K562 (cell line): ENCODE data around the gene SYCP2. TPM values are rescaled to one million over a fixed set of nuclear protein-coding genes. Genes with fewer than 3 reads are reported as not detected.
A peak's percentile ranks its signal among the peaks of the same experiment; 100 is the strongest.

ENCODE experiments used
- ATAC-seq: fragments of 200-7000 bp; cut with Tn5 transposase; 3 replicates; pipeline ENCODE4 v1.9.1; 2020; ENCODE audit warnings: moderate library complexity
- BruUV-seq: library from RNA; stranded (reverse); fragments of 400-500 nt; replicated peaks from 2 replicates; lab custom pipeline; 2021; lab: Mats Ljungman, UMichigan
- CTCF ChIA-PET: fragments of 300-600 bp; formaldehyde crosslinking; extraction: SDS; loops from one replicate; lab custom pipeline; 2021; ENCODE audit warnings: low intra/inter-chr PET ratio; lab: Yijun Ruan, JAX
- POLR2A ChIA-PET: fragments of 300-600, 350-650 bp; sonication (Branson Sonifier 250); formaldehyde crosslinking; extraction: SDS; loops from one replicate; lab custom pipeline; 2021; ENCODE audit warnings: antibody characterized with exemption, inconsistent platforms; lab: Yijun Ruan, JAX
- DNase-seq, 4 experiments: peaks; one replicate each; pipeline versions ENCODE4 v3.0.0 to v3.0.0-alpha.2; 2011 to 2018; ENCODE audit warnings: low spot score in 3 of 4, mixed read lengths in 3 of 4; ENCODE audit errors: extremely low read depth in 1 of 4
- FAIRE-seq: peaks from 2 replicates; lab custom pipeline; 2011; peaks lifted over from hg19 to GRCh38; lab: Jason Lieb, UNC
- H2AFZ ChIP-seq: 2 replicates; pipeline ENCODE4 v1.6.0; 2011; ENCODE audit warnings: low read depth, low read length, control low read depth, inconsistent platforms
- H3K27ac ChIP-seq: fragments of 200-600 bp; 3 replicates; pipeline ENCODE4 v1.8.0; 2011; ENCODE audit warnings: low read depth, mild to moderate bottlenecking, control low read depth, inconsistent platforms, low read length, moderate library complexity, mixed read lengths; ENCODE audit errors: extremely low read depth
- H3K27me3 ChIP-seq, 2 experiments: fragments of 300-600 bp in 1 of 2; 2 replicates in 1 of 2; 3 replicates in 1 of 2; pipeline versions ENCODE4 v1.6.0 to v1.8.0; 2011; ENCODE audit warnings: inconsistent platforms in 2 of 2, low read length in 2 of 2, mild to moderate bottlenecking in 1 of 2, mixed read lengths in 1 of 2, moderate library complexity in 1 of 2; ENCODE audit not compliant: control insufficient read depth in 2 of 2, insufficient read depth in 2 of 2
- H3K36me3 ChIP-seq: fragments of 300-600 bp; 3 replicates; pipeline ENCODE4 v1.8.0; 2011; ENCODE audit warnings: mild to moderate bottlenecking, low read length, inconsistent platforms; ENCODE audit not compliant: control insufficient read depth, insufficient read depth
- H3K4me1 ChIP-seq, 2 experiments: fragments of 200-600 bp in 1 of 2; replicated peaks in 1 of 2; 2 replicates in 1 of 2; 3 replicates in 1 of 2; pipeline versions ENCODE4 v1.5.1 to v1.8.0; 2011; ENCODE audit warnings: inconsistent platforms in 2 of 2, low read length in 2 of 2, mild to moderate bottlenecking in 1 of 2, mixed read lengths in 1 of 2, moderate library complexity in 1 of 2; ENCODE audit not compliant: control insufficient read depth in 2 of 2, insufficient read depth in 2 of 2
- H3K4me2 ChIP-seq: 2 replicates; pipeline ENCODE4 v1.6.1; 2011; ENCODE audit warnings: low read length, control low read depth, inconsistent platforms, mixed read lengths; ENCODE audit not compliant: insufficient read depth
- H3K4me3 ChIP-seq: fragments of 200-600 bp; sonication (generic), shearing (Covaris generic); 2 replicates; pipeline ENCODE4 v1.5.1; 2016; ENCODE audit warnings: control low read depth, inconsistent platforms
- H3K79me2 ChIP-seq: fragments of 200-600 bp; 3 replicates; pipeline ENCODE4 v1.8.0; 2011; ENCODE audit warnings: low read length, inconsistent platforms; ENCODE audit not compliant: control insufficient read depth, insufficient read depth
- H3K9ac ChIP-seq, 2 experiments: 2 replicates each; pipeline versions ENCODE4 v1.6.0 to v1.6.1; 2011; ENCODE audit warnings: low read depth in 2 of 2, low read length in 2 of 2, control low read depth in 1 of 2, inconsistent platforms in 1 of 2, mild to moderate bottlenecking in 1 of 2, mixed read lengths in 1 of 2; ENCODE audit not compliant: insufficient read depth in 1 of 2
- H3K9me1 ChIP-seq: one replicate; pipeline ENCODE4 v1.6.0; 2011; ENCODE audit warnings: inconsistent platforms, mild to moderate bottlenecking, low read length, moderate library complexity; ENCODE audit not compliant: control insufficient read depth, insufficient read depth
- H3K9me3 ChIP-seq: replicated peaks from 2 replicates; pipeline ENCODE4 v1.5.1; 2011; ENCODE audit warnings: low read depth, low read length, inconsistent platforms; ENCODE audit not compliant: control insufficient read depth, insufficient read depth
- H4K20me1 ChIP-seq: replicated peaks from 2 replicates; pipeline ENCODE4 v1.6.1; 2011; ENCODE audit warnings: low read length, inconsistent platforms, mixed read lengths; ENCODE audit not compliant: control insufficient read depth, insufficient read depth
- ELF1 ChIP-seq: fragments of 200-800 bp; sonication (Bioruptor generic); IDR thresholded peaks from 2 replicates; pipeline ENCODE4 v1.6.1; 2016; ENCODE audit warnings: missing genetic modification characterization, missing compliant biosample characterization
- FOXO4 ChIP-seq: fragments of 450-650 bp; formaldehyde crosslinking; IDR thresholded peaks from 2 replicates; pipeline ENCODE4 v1.4.0; 2020; ENCODE audit warnings: mild to moderate bottlenecking, moderate library complexity
- GTF2E2 ChIP-seq: fragments of 200-800 bp; sonication (Bioruptor generic); IDR thresholded peaks from 2 replicates; pipeline ENCODE4 v1.6.1; 2016; ENCODE audit warnings: missing genetic modification characterization, missing compliant biosample characterization
- HNRNPLL ChIP-seq: fragments of 200-400 bp; formaldehyde crosslinking; IDR thresholded peaks from 2 replicates; pipeline ENCODE4 v1.6.1; 2017; ENCODE audit warnings: low read length, low read depth, mild to moderate bottlenecking; ENCODE audit not compliant: poor library complexity, severe bottlenecking
- IRF2 ChIP-seq: sonication (generic); formaldehyde crosslinking; IDR thresholded peaks from 2 replicates; pipeline ENCODE4 v1.8.1; 2022; ENCODE audit warnings: mild to moderate bottlenecking, missing genetic modification reagents
- MITF ChIP-seq: IDR thresholded peaks from 2 replicates; pipeline ENCODE4 v1.6.1; 2014; ENCODE audit warnings: antibody characterized with exemption
- MLLT1 ChIP-seq, 2 experiments: fragments of 450-650 bp; IDR thresholded peaks; 2 replicates each; pipeline ENCODE4 v1.6.1; 2016
- MYNN ChIP-seq, 2 experiments: sonication (generic); formaldehyde crosslinking in 1 of 2; IDR thresholded peaks; 2 replicates each; pipeline versions ENCODE4 v1.5.0 to v1.6.1; 2016 to 2020; ENCODE audit warnings: antibody characterized with exemption in 1 of 2, missing genetic modification reagents in 1 of 2
- NFE2L1 ChIP-seq: fragments of 450-650 bp; IDR thresholded peaks from 2 replicates; pipeline ENCODE4 v1.6.1; 2016; ENCODE audit warnings: missing genetic modification characterization, low read depth, mild to moderate bottlenecking, missing compliant biosample characterization, moderate library complexity, borderline replicate concordance
- NR2F6 ChIP-seq: fragments of 450-650 bp; formaldehyde crosslinking; IDR thresholded peaks from 2 replicates; pipeline ENCODE4 v1.4.0; 2020; ENCODE audit warnings: mild to moderate bottlenecking
- RBM22 ChIP-seq: fragments of 200-400 bp; formaldehyde crosslinking; IDR thresholded peaks from 2 replicates; pipeline ENCODE4 v1.6.1; 2018; ENCODE audit warnings: low read length, low read depth; ENCODE audit not compliant: poor library complexity, severe bottlenecking
- STAT5A ChIP-seq: IDR thresholded peaks from 2 replicates; pipeline ENCODE4 v1.6.1; 2012; ENCODE audit warnings: low read length, inconsistent platforms, borderline replicate concordance
- THAP7 ChIP-seq: fragments of 250-450 bp; sonication (Bioruptor Pico); IDR thresholded peaks from 2 replicates; pipeline ENCODE4 v1.5.0; 2021
- ZHX1 ChIP-seq: fragments of 150-350 bp; conservative IDR thresholded peaks from 2 replicates; pipeline ENCODE4 v1.6.1; 2014; ENCODE audit warnings: low read length
- ZNF24 ChIP-seq: fragments of 450-650 bp; IDR thresholded peaks from 2 replicates; pipeline ENCODE4 v1.6.1; 2016
- ZNF436 ChIP-seq: fragments of 250-450, 450-650 bp; sonication (Bioruptor Pico); formaldehyde crosslinking; IDR thresholded peaks from 2 replicates; pipeline ENCODE4 v1.7.0; 2020; ENCODE audit warnings: mild to moderate bottlenecking
- WGBS: fragments of 100-300 bp; shearing (Covaris generic); methylation state at CpG from one replicate; pipeline ENCODE4 v1.1.6; 2016; ENCODE audit warnings: low coverage, mixed read lengths; ENCODE audit not compliant: insufficient coverage; ENCODE audit errors: missing lambda C conversion rate; 5-methylcytosine and 5-hydroxymethylcytosine counted together
- in situ Hi-C: fragments of 300-500 bp; cut with MboI; formaldehyde crosslinking; loops from 4 replicates; pipeline ENCODE4 v1.15.0; 2018; ENCODE audit warnings: inconsistent platforms, mixed read lengths
- intact Hi-C: fragments of 100-400 bp; cut with micrococcal nuclease; formaldehyde crosslinking; loops from 2 replicates; pipeline ENCODE4 v1.14.2; 2022
- polyA plus RNA-seq, 8 experiments: library from polyadenylated mRNA; depleted of rRNA in 4 of 8; stranded (reverse) in 5 of 8; unstranded in 3 of 8; fragments of >200 nt; fragmentation: Nextera tagmentation in 2 of 8; fragmentation: Illumina TruSeq in 1 of 8; extraction: Ambion mirVana in 2 of 8; extraction: Trizol in 1 of 8; gene quantifications; 2 replicates each; pipeline versions ENCODE4 v1.2.1 to v1.2.3, GENCODE V29; 2011 to 2014; ENCODE audit warnings: inconsistent platforms in 1 of 8, missing spikeins in 1 of 8
- total RNA-seq, 7 experiments: library from RNA; depleted of rRNA in 6 of 7; stranded (reverse); fragments of >200 nt in 6 of 7; fragmentation: Illumina TruSeq in 2 of 7; extraction: Trizol in 2 of 7; gene quantifications; 2 replicates each; pipeline versions ENCODE4 v1.2.1 to v1.2.3, GENCODE V29; 2011 to 2021; ENCODE audit warnings: low replicate concordance in 1 of 7

The SYCP2 gene
- total and polyA plus RNA-seq, 9 of the 15 experiments (the other 6 are each of a cell fraction or from before 2014, with no cell fraction given) = 0.24 to 1.6 (median 0.67) TPM

- no peak for ATAC-seq
- CTCF ChIA-PET = no interaction called here
- no peaks in the 10 kb centered on the region for H3K9me3 ChIP-seq
- no peaks in the 10 kb centered on the region for H4K20me1 ChIP-seq
- no peak overlapping the region for H3K4me2 ChIP-seq
- H3K36me3 ChIP-seq = peaks cover 12% of the 10 kb centered on the region; the same call in 1 of the 3 replicates
- no peak overlapping the region for H3K27ac ChIP-seq
- TSS peak; percentile 48 for BruUV-seq
- no peaks in the 10 kb centered on the region for H3K9me1 ChIP-seq
- in situ Hi-C loops = no loop called here
- DNase-seq = no peak
- H3K79me2 ChIP-seq = peaks cover 17% of the 10 kb centered on the region
- no peak overlapping the region for H3K9ac ChIP-seq
- no peak for FAIRE-seq
- POLR2A ChIA-PET = no interaction called here
- intact Hi-C loops = no loop called here
- H3K27me3 ChIP-seq = no peaks in the 10 kb centered on the region
- WGBS = 60% methylated on average over 4 of the region's 4 CpGs
- H2AFZ ChIP-seq = no peak overlapping the region
- H3K4me3 ChIP-seq = no peak overlapping the region
- H3K4me1 ChIP-seq = peaks cover 6 to 24% of the 10 kb centered on the region in 2 experiments; a peak in 4 of 5 replicates
- no peak for TF ChIP-seq MLLT1 (IDR thresholded peaks at IDR 0.05)
- no peak for TF ChIP-seq GTF2E2 (tag)
- TF ChIP-seq ZHX1 = no peak
- TF ChIP-seq MYNN (IDR thresholded peaks at IDR 0.05) = no peak
- TF ChIP-seq MYNN (CRISPR knock-in tag; IDR thresholded peaks at IDR 0.05) = no peak
- TF ChIP-seq ZNF24 = no peak
- no peak for TF ChIP-seq MITF
- no peak for TF ChIP-seq HNRNPLL
- TF ChIP-seq STAT5A = no peak
- TF ChIP-seq THAP7 = no peak
- TF ChIP-seq ZNF436 (CRISPR knock-in tag) = no peak
- no peak for TF ChIP-seq NR2F6 (CRISPR knock-in tag)
- TF ChIP-seq NFE2L1 (tag) = no peak
- no peak for TF ChIP-seq FOXO4 (CRISPR knock-in tag)
- no peak for TF ChIP-seq ELF1 (tag)
- no peak for TF ChIP-seq RBM22
- TF ChIP-seq IRF2 = no peak
Measured at GRCh38 chr20:59938221-59938620, 4.8 kb upstream of the SYCP2 start.
